Naive thymus-derived CD4-positive, alpha-beta T cell (primary cell): ENCODE data around the gene CAMTA1. TPM values are rescaled to one million over a fixed set of nuclear protein-coding genes. Genes with fewer than 3 reads are reported as not detected.

Source experiments
- ATAC-seq: fragments of 150-1000 bp; cut with Tn5 transposase; 2 replicates; pipeline ENCODE4 v1.10.0; 2021; ENCODE audit warnings: mild to moderate bottlenecking, moderate library complexity
- CTCF ChIA-PET: fragments of 350-600 bp; sonication (Branson Sonifier 250); formaldehyde crosslinking; loops from one replicate; lab custom pipeline; 2021; ENCODE audit warnings: antibody characterized with exemption; lab: Charles Lee
- POLR2A ChIA-PET: fragments of 350-600 bp; sonication (Branson Sonifier 250); formaldehyde crosslinking; loops from one replicate; lab custom pipeline; 2021; ENCODE audit warnings: antibody characterized with exemption, inconsistent platforms; lab: Charles Lee
- DNase-seq, 9 donors: peaks; one replicate each; pipeline versions ENCODE4 v3.0.0 to v3.0.0-alpha.2; 2020 to 2022; ENCODE audit warnings: mixed read lengths in 1 of 9
- H3K27ac ChIP-seq: one replicate; pipeline ENCODE4 v1.7.0; 2013; ENCODE audit warnings: mild to moderate bottlenecking, low read depth, low read length, moderate library complexity
- H3K27me3 ChIP-seq, 2 donors: one replicate each; pipeline ENCODE4 v1.7.0; 2013; ENCODE audit warnings: low read length in 2 of 2, mild to moderate bottlenecking in 2 of 2, moderate library complexity in 2 of 2; ENCODE audit not compliant: control insufficient read depth in 2 of 2, insufficient read depth in 2 of 2
- H3K36me3 ChIP-seq, 3 experiments: 1 replicate in 2 of 3; 2 replicates in 1 of 3; pipeline ENCODE4 v1.7.0; 2013; ENCODE audit warnings: low read length in 3 of 3, mild to moderate bottlenecking in 3 of 3, moderate library complexity in 1 of 3; ENCODE audit not compliant: insufficient read depth in 3 of 3, control insufficient read depth in 2 of 3
- H3K4me1 ChIP-seq, 2 donors: one replicate each; pipeline ENCODE4 v1.7.0; 2013; ENCODE audit warnings: low read length in 2 of 2, mild to moderate bottlenecking in 2 of 2, moderate library complexity in 1 of 2; ENCODE audit not compliant: control insufficient read depth in 2 of 2, insufficient read depth in 2 of 2
- H3K4me3 ChIP-seq: 2 replicates; pipeline ENCODE4 v1.7.0; 2013; ENCODE audit warnings: mild to moderate bottlenecking, low read length
- H3K9me3 ChIP-seq, 3 experiments: 1 replicate in 2 of 3; 2 replicates in 1 of 3; pipeline ENCODE4 v1.7.0; 2013; ENCODE audit warnings: low read length in 3 of 3; ENCODE audit not compliant: control insufficient read depth in 2 of 3
- H3K27ac Mint-ChIP-seq, 9 donors: one replicate each; pipeline ENCODE4 v1.8.0; 2020 to 2022; ENCODE audit warnings: mixed read lengths in 9 of 9, mild to moderate bottlenecking in 8 of 9, moderate library complexity in 5 of 9, inconsistent platforms in 2 of 9
- H3K27me3 Mint-ChIP-seq, 5 donors: one replicate each; pipeline ENCODE4 v1.8.0; 2021 to 2022; ENCODE audit warnings: mixed read lengths in 5 of 5, mild to moderate bottlenecking in 1 of 5
- H3K36me3 Mint-ChIP-seq, 5 donors: one replicate each; pipeline ENCODE4 v1.8.0; 2020 to 2022; ENCODE audit warnings: mixed read lengths in 5 of 5, mild to moderate bottlenecking in 3 of 5, inconsistent platforms in 1 of 5
- H3K4me1 Mint-ChIP-seq, 7 donors: one replicate each; pipeline ENCODE4 v1.8.0; 2020 to 2022; ENCODE audit warnings: mixed read lengths in 7 of 7, mild to moderate bottlenecking in 3 of 7, inconsistent platforms in 1 of 7
- H3K4me3 Mint-ChIP-seq, 10 donors: one replicate each; pipeline ENCODE4 v1.8.0; 2020 to 2022; ENCODE audit warnings: mild to moderate bottlenecking in 10 of 10, mixed read lengths in 10 of 10, moderate library complexity in 6 of 10, inconsistent platforms in 2 of 10
- H3K9me3 Mint-ChIP-seq, 11 donors: one replicate each; pipeline ENCODE4 v1.8.0; 2020 to 2022; ENCODE audit warnings: mixed read lengths in 11 of 11, mild to moderate bottlenecking in 4 of 11, inconsistent platforms in 1 of 11, moderate library complexity in 1 of 11
- intact Hi-C, 2 donors: fragments of 100-400 bp; cut with micrococcal nuclease; formaldehyde crosslinking; loops; one replicate each; pipeline ENCODE4 v1.15.1; 2023
- polyA plus RNA-seq, 2 donors: library from polyadenylated mRNA; unstranded; fragments of 300-500 nt; fragmentation: Illumina TruSeq; gene quantifications; one replicate each; pipeline ENCODE4 v1.2.3, GENCODE V29; 2021
- total RNA-seq, 6 experiments: library from RNA in 5 of 6; stranded (reverse) in 5 of 6; gene quantifications; 1 replicate in 5 of 6; 2 replicates in 1 of 6; pipeline ENCODE4 v1.2.3 and lab custom pipeline; 2021 to 2026

Gene CAMTA1
- total and polyA plus RNA-seq, 7 experiments from 2014 or later, result 38.1 to 68.6 (median 42.6) TPM

GRCh38 chr1:7107109-7107830 is 322.0 kb downstream of the CAMTA1 start:
- ATAC-seq, result no peak
- peaks cover 0 to 29% (median 4%) of the 10 kb centered on the region in 5 donors for H3K27me3 Mint-ChIP-seq

GRCh38 chr1:7108251-7108650 is 323.0 kb downstream of the CAMTA1 start:
- Mint-ChIP-seq H3K4me1 (no peaks in the 10 kb centered on the region), H3K27me3 (peaks cover 0 to 38% (median 4%) of the 10 kb centered on the region in 5 donors), H3K36me3 (peaks cover 0 to 3% (median 0%) of the 10 kb centered on the region in 5 donors), H3K27ac (no peak overlapping the region), H3K9me3 (peaks cover 0 to 6% (median 1%) of the 10 kb centered on the region in 11 donors), H3K4me3 (no peak overlapping the region)
- no peaks in the 10 kb centered on the region for H3K27me3 ChIP-seq
- intact Hi-C loops, result no loop called here
- ChIA-PET CTCF (no interaction called here), POLR2A (no interaction called here)
- H3K4me1 ChIP-seq, result no peaks in the 10 kb centered on the region
- DNase-seq (no peak), ATAC-seq (no peak)
- H3K36me3 ChIP-seq, result no peaks in the 10 kb centered on the region
- H3K4me3 ChIP-seq, result no peak overlapping the region
- H3K9me3 ChIP-seq, result no peaks in the 10 kb centered on the region
- H3K27ac ChIP-seq, result no peak overlapping the region

More at GRCh38 chr1:7107109-7107830, 322.0 kb downstream of the CAMTA1 start:
- Mint-ChIP-seq H3K9me3 (peaks cover 0 to 3% (median 0%) of the 10 kb centered on the region in 11 donors), H3K4me3 (no peak overlapping the region), H3K4me1 (no peaks in the 10 kb centered on the region), H3K36me3 (no peaks in the 10 kb centered on the region), H3K27ac (no peak overlapping the region)
- no peak for DNase-seq
- H3K4me3 ChIP-seq, result no peak overlapping the region
- CTCF ChIA-PET, result interaction anchor here (0.6 kb wide), 1 partner anchor 374 kb away, joined by 3 read pairs; no protein-coding TSS in a partner anchor
- POLR2A ChIA-PET, result no interaction called here
- no peaks in the 10 kb centered on the region for H3K36me3 ChIP-seq
- intact Hi-C loops, result no loop called here
- no peaks in the 10 kb centered on the region for H3K27me3 ChIP-seq
- H3K27ac ChIP-seq, result no peak overlapping the region
- no peaks in the 10 kb centered on the region for H3K4me1 ChIP-seq
- H3K9me3 ChIP-seq, result no peaks in the 10 kb centered on the region

- Mint-ChIP-seq H3K27me3 (peaks cover 0 to 40% (median 4%) of the 10 kb centered on the region in 5 donors), H3K27ac (no peak overlapping the region), H3K4me3 (no peak overlapping the region), H3K4me1 (no peaks in the 10 kb centered on the region), H3K9me3 (peaks cover 0 to 17% (median 3%) of the 10 kb centered on the region in 11 donors), H3K36me3 (peaks cover 0 to 3% (median 0%) of the 10 kb centered on the region in 5 donors)
- H3K27me3 ChIP-seq, result no peaks in the 10 kb centered on the region
- H3K27ac ChIP-seq, result no peak overlapping the region
- ChIA-PET POLR2A (no interaction called here), CTCF (interaction anchor here (0.6 kb wide), 1 partner anchor 33 kb away, joined by 3 read pairs; no protein-coding TSS in a partner anchor)
- no peak for DNase-seq
- no peak overlapping the region for H3K4me3 ChIP-seq
- H3K36me3 ChIP-seq, result no peaks in the 10 kb centered on the region
- H3K4me1 ChIP-seq, result no peaks in the 10 kb centered on the region
- no peak for ATAC-seq
- no peaks in the 10 kb centered on the region for H3K9me3 ChIP-seq
- intact Hi-C loops, result no loop called here
Measured at GRCh38 chr1:7109901-7110300, 324.6 kb downstream of the CAMTA1 start.

DNA sequence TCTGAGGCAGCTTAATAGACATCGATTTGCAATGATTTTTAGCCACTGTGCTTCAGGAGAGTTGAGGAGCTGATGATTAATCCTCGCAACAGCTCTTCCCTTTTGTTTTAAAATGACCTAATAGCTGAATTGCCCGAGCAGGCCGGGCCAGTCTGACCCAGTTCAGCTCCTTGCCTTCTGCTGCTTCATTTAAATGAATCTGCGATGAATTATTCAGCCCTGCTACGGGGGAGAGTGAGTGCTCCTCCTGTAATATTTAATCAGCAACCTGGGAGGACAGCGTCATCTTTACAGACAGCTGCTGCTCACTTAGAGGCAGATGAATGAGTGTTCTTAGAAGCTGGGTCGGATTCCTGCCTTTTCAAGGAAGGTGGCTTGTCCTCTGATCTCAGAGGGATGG is 325.1 kb downstream of the CAMTA1 start:
- Histone ChIP-seq H3K27ac (no peak overlapping the region), H3K27me3 (no peaks in the 10 kb centered on the region), H3K36me3 (no peaks in the 10 kb centered on the region), H3K9me3 (no peaks in the 10 kb centered on the region), H3K4me3 (no peak overlapping the region), H3K4me1 (no peaks in the 10 kb centered on the region)
- Mint-ChIP-seq H3K27ac (no peak overlapping the region), H3K4me3 (no peak overlapping the region), H3K4me1 (no peaks in the 10 kb centered on the region), H3K36me3 (peaks cover 0 to 3% (median 0%) of the 10 kb centered on the region in 5 donors), H3K27me3 (peaks cover 0 to 40% (median 4%) of the 10 kb centered on the region in 5 donors), H3K9me3 (peaks cover 0 to 17% (median 3%) of the 10 kb centered on the region in 11 donors)
- ChIA-PET POLR2A (no interaction called here), CTCF (no interaction called here)
- DNase-seq (no peak), ATAC-seq (no peak)
- intact Hi-C loops, result no loop called here

DNA sequence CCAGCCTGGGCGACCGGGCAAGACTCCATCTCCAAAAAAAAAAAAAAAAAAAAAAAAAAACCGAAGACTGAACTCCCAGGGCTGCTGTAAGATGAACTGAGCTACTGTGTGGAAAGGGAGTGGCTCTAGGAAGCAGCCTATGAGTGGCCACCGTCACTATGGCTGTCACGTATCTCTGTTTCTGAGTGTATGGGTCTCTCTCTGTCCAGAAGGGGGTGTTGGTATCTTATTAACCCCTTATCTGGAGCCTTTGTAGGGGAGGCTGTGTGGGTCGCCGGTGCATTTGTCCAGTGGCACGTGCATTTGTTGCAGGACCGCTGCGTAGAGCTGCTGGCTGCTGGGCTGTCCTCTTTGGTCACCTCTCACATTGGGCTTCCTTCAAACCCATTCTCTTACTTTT is 326.6 kb downstream of the CAMTA1 start:
- ATAC-seq, result no peak

GRCh38 chr1:7113136-7113535 is 327.9 kb downstream of the CAMTA1 start:
- Mint-ChIP-seq H3K4me1 (peaks cover 0 to 1% (median 0%) of the 10 kb centered on the region in 7 donors), H3K9me3 (peaks cover 0 to 38% (median 8%) of the 10 kb centered on the region in 11 donors), H3K27me3 (peaks cover 0 to 40% (median 3%) of the 10 kb centered on the region in 5 donors), H3K4me3 (no peak overlapping the region), H3K27ac (no peak overlapping the region), H3K36me3 (peaks cover 0 to 3% (median 0%) of the 10 kb centered on the region in 5 donors)
- Histone ChIP-seq H3K36me3 (no peaks in the 10 kb centered on the region), H3K27ac (no peak overlapping the region), H3K4me1 (no peaks in the 10 kb centered on the region), H3K9me3 (peaks cover 0 to 6% (median 0%) of the 10 kb centered on the region in 3 experiments), H3K27me3 (no peaks in the 10 kb centered on the region), H3K4me3 (no peak overlapping the region)
- CTCF ChIA-PET, result no interaction called here
- POLR2A ChIA-PET, result no interaction called here
- no peak for DNase-seq
- intact Hi-C loops, result no loop called here
- ATAC-seq, result no peak

More for the DNA sequence above, 326.6 kb downstream of the CAMTA1 start:
- H3K9me3 ChIP-seq, result peaks cover 0 to 6% (median 0%) of the 10 kb centered on the region in 3 experiments
- ChIA-PET POLR2A (no interaction called here), CTCF (no interaction called here)
- no peaks in the 10 kb centered on the region for H3K4me1 Mint-ChIP-seq
- H3K9me3 Mint-ChIP-seq, result peaks cover 0 to 29% (median 8%) of the 10 kb centered on the region in 11 donors
- no peak overlapping the region for H3K4me3 ChIP-seq
- no peak overlapping the region for H3K4me3 Mint-ChIP-seq
- peaks cover 0 to 40% (median 4%) of the 10 kb centered on the region in 5 donors for H3K27me3 Mint-ChIP-seq
- H3K27me3 ChIP-seq, result no peaks in the 10 kb centered on the region
- no peak overlapping the region for H3K27ac ChIP-seq
- no peaks in the 10 kb centered on the region for H3K36me3 ChIP-seq
- peaks cover 0 to 3% (median 0%) of the 10 kb centered on the region in 5 donors for H3K36me3 Mint-ChIP-seq
- no peak overlapping the region for H3K27ac Mint-ChIP-seq
- H3K4me1 ChIP-seq, result no peaks in the 10 kb centered on the region
- no peak for DNase-seq
- intact Hi-C loops, result no loop called here
